MCF 10A (cell line): ENCODE data around the gene PPP1R3F. TPM values are rescaled to one million over a fixed set of nuclear protein-coding genes. Genes with fewer than 3 reads are reported as not detected.

ENCODE experiments used
- BruUV-seq: library from RNA; stranded (reverse); fragments of 400-500 nt; replicated peaks from 2 replicates; lab custom pipeline; 2021; lab: Mats Ljungman, UMichigan
- CTCF ChIA-PET: fragments of 300-600 bp; sonication (Branson Sonifier 250); formaldehyde crosslinking; extraction: SDS; loops from one replicate; lab custom pipeline; 2021; ENCODE audit warnings: antibody characterized with exemption, inconsistent platforms; lab: Yijun Ruan, JAX
- POLR2A ChIA-PET: fragments of 300-600, 350-650 bp; sonication (Branson Sonifier 250); formaldehyde crosslinking; extraction: SDS; loops from one replicate; lab custom pipeline; 2020; ENCODE audit warnings: antibody characterized with exemption, inconsistent platforms; lab: Yijun Ruan, JAX
- DNase-seq: peaks from one replicate; pipeline ENCODE4 v3.0.0-alpha.2; 2018; ENCODE audit not compliant: unreplicated experiment
- H3K27ac Mint-ChIP-seq: one replicate; pipeline ENCODE4 v1.8.0; 2022; ENCODE audit warnings: mild to moderate bottlenecking, low read depth, mixed read lengths; ENCODE audit not compliant: unreplicated experiment
- H3K27me3 Mint-ChIP-seq: one replicate; pipeline ENCODE4 v1.8.0; 2022; ENCODE audit warnings: mixed read lengths; ENCODE audit not compliant: insufficient read depth, unreplicated experiment
- H3K36me3 Mint-ChIP-seq: one replicate; pipeline ENCODE4 v1.8.0; 2022; ENCODE audit warnings: mild to moderate bottlenecking, moderate library complexity, mixed read lengths; ENCODE audit not compliant: insufficient read depth, unreplicated experiment
- H3K4me1 Mint-ChIP-seq: one replicate; pipeline ENCODE4 v1.8.0; 2022; ENCODE audit warnings: mixed read lengths; ENCODE audit not compliant: insufficient read depth, unreplicated experiment
- H3K4me3 Mint-ChIP-seq: one replicate; pipeline ENCODE4 v1.8.0; 2022; ENCODE audit warnings: mild to moderate bottlenecking, moderate library complexity, mixed read lengths; ENCODE audit not compliant: unreplicated experiment
- H3K9me3 Mint-ChIP-seq: one replicate; pipeline ENCODE4 v1.8.0; 2022; ENCODE audit warnings: mixed read lengths; ENCODE audit not compliant: unreplicated experiment
- intact Hi-C: fragments of 100-400 bp; cut with micrococcal nuclease; formaldehyde crosslinking; loops from 2 replicates; pipeline ENCODE4 v1.14.1; 2022
- total RNA-seq: library from RNA; stranded (reverse); gene quantifications from 2 replicates; pipeline ENCODE4 v1.2.3, GENCODE V29; 2022
- TF ChIP-seq, protein P1 (sequence below): fragments of 200-600 bp; IDR thresholded peaks from one replicate; pipeline ENCODE4 v1.8.0; 2022; ENCODE audit warnings: antibody characterized with exemption, mild to moderate bottlenecking; ENCODE audit not compliant: unreplicated experiment

Gene PPP1R3F
- total RNA-seq, 1 experiment from 2014 or later: 7.0 TPM

DNA sequence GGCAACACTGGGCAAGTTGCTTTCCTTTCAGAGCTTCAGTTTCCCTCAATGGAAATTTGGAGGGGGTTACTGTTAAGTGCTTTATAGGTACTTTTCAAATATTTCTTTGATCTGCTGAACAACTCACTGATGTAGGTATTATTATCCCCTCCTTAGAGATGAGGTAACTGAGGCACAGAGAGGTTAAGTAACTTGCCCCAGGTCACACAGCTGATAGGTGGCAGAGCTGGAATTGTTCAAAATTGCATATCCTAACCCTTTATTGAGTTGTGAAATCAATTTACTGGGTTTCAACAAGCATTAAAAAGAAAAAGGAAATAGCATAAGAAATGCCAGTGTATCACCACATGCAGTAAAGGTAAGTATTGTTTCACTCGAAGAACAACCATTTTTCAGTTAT lies 6.6 kb downstream of the PPP1R3F start:
- H3K27me3 Mint-ChIP-seq: no peaks in the 10 kb centered on the region
- TF ChIP-seq, protein P1, sequence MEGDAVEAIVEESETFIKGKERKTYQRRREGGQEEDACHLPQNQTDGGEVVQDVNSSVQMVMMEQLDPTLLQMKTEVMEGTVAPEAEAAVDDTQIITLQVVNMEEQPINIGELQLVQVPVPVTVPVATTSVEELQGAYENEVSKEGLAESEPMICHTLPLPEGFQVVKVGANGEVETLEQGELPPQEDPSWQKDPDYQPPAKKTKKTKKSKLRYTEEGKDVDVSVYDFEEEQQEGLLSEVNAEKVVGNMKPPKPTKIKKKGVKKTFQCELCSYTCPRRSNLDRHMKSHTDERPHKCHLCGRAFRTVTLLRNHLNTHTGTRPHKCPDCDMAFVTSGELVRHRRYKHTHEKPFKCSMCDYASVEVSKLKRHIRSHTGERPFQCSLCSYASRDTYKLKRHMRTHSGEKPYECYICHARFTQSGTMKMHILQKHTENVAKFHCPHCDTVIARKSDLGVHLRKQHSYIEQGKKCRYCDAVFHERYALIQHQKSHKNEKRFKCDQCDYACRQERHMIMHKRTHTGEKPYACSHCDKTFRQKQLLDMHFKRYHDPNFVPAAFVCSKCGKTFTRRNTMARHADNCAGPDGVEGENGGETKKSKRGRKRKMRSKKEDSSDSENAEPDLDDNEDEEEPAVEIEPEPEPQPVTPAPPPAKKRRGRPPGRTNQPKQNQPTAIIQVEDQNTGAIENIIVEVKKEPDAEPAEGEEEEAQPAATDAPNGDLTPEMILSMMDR: no peak
- peaks cover 3% of the 10 kb centered on the region for H3K4me1 Mint-ChIP-seq
- ChIA-PET POLR2A (interaction anchor here (0.6 to 1.9 kb wide), 3 partner anchors 49 to 121 kb away, joined by 3 to 4 read pairs (median 3); no protein-coding TSS in a partner anchor), CTCF (interaction anchor here (0.6 kb wide), 1 partner anchor 8 kb away, joined by 3 read pairs; no protein-coding TSS in a partner anchor)
- intact Hi-C loops: no loop called here
- no peak overlapping the region for H3K4me3 Mint-ChIP-seq
- no TSS peak for BruUV-seq
- H3K27ac Mint-ChIP-seq: no peak overlapping the region
- no peak for DNase-seq
- H3K36me3 Mint-ChIP-seq: no peaks in the 10 kb centered on the region
- H3K9me3 Mint-ChIP-seq: no peaks in the 10 kb centered on the region

- CTCF ChIA-PET: interaction anchor here (0.6 kb wide), 2 partner anchors 37 to 622 kb away, joined by 3 read pairs; no protein-coding TSS in a partner anchor
- POLR2A ChIA-PET: interaction anchor here (1.9 kb wide), 1 partner anchor 86 kb away, joined by 4 read pairs; no protein-coding TSS in a partner anchor
Observed at GRCh38 chrX:49276671-49277534, 7.3 kb downstream of the PPP1R3F start.

DNA sequence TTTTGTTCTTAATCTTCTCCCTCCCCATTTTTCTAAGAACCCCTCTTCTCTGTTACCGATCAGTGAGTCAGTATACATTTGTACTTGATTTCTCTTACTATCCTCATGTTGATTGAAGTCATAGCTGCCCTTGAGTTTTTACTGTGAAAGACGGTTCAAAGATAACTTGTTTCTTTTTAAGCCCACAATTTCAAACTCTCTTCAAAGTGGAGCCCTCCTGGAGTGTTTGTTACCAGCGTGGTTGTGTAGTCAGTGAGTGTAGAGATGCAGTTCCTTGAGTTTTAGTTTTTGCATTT lies 7.9 kb downstream of the PPP1R3F start:
- BruUV-seq: no TSS peak
- no peaks in the 10 kb centered on the region for H3K36me3 Mint-ChIP-seq
- TF ChIP-seq, protein P1: no peak
- H3K4me1 Mint-ChIP-seq: no peaks in the 10 kb centered on the region
- peak overlapping the region; percentile 73 for H3K27ac Mint-ChIP-seq
- ChIA-PET CTCF (no interaction called here), POLR2A (no interaction called here)
- intact Hi-C loops: no loop called here
- H3K4me3 Mint-ChIP-seq: no peak overlapping the region
- no peak for DNase-seq
- H3K27me3 Mint-ChIP-seq: no peaks in the 10 kb centered on the region
- H3K9me3 Mint-ChIP-seq: no peaks in the 10 kb centered on the region

More at GRCh38 chrX:49276671-49277534, 7.3 kb downstream of the PPP1R3F start:
- H3K27me3 Mint-ChIP-seq: no peaks in the 10 kb centered on the region
- no peaks in the 10 kb centered on the region for H3K36me3 Mint-ChIP-seq
- TF ChIP-seq, protein P1: no peak
- no peaks in the 10 kb centered on the region for H3K9me3 Mint-ChIP-seq
- peak overlapping the region; percentile 73 for H3K27ac Mint-ChIP-seq
- H3K4me1 Mint-ChIP-seq: no peaks in the 10 kb centered on the region
- intact Hi-C loops: no loop called here
- H3K4me3 Mint-ChIP-seq: no peak overlapping the region
- DNase-seq: no peak
- BruUV-seq: no TSS peak

GRCh38 chrX:49278081-49278480 lies 8.5 kb downstream of the PPP1R3F start:
- DNase-seq: no peak
- TF ChIP-seq, protein P1: no peak
- ChIA-PET POLR2A (no interaction called here), CTCF (no interaction called here)
- peak overlapping the region; percentile 73 for H3K27ac Mint-ChIP-seq
- BruUV-seq: no TSS peak
- no peaks in the 10 kb centered on the region for H3K27me3 Mint-ChIP-seq
- no peaks in the 10 kb centered on the region for H3K36me3 Mint-ChIP-seq
- no peak overlapping the region for H3K4me3 Mint-ChIP-seq
- no peaks in the 10 kb centered on the region for H3K4me1 Mint-ChIP-seq
- intact Hi-C loops: no loop called here
- no peaks in the 10 kb centered on the region for H3K9me3 Mint-ChIP-seq
